Hindlimb muscle (tissue), 1 donor: ENCODE results near the gene HDC. TPM values are rescaled to one million over a fixed set of nuclear protein-coding genes. Genes with fewer than 3 reads are reported as not detected.

Experiments used
- DNase-seq: peaks from one replicate; pipeline ENCODE4 v3.0.0-alpha.2; 2013
- polyA plus RNA-seq: library from polyadenylated mRNA; unstranded; fragments of 120-200 nt; gene quantifications from one replicate; pipeline ENCODE4 v1.2.1, GENCODE V29; 2013; ENCODE audit not compliant: insufficient read length

HDC gene
- polyA plus RNA-seq, 1 donor, result 0.71 TPM

DNA sequence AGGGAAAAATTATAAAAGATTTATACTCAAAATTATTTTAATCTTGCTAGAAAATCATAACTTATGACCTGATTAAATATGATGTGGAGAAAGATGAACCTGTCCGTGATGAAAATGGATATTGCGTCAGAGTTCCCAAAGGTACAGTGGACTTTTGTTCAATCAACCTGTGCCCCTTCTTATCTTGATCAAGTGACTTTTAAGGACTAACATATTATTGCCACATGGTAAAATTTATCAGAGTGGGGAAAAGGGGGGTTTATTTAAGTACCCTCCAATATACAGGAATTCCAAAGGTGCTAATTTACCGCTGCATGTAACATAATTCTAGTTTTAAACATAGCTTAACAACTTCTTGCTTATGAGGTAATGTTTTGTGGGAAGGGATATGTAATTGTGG is 39.6 kb downstream of the HDC start:
- no peak for DNase-seq

DNA sequence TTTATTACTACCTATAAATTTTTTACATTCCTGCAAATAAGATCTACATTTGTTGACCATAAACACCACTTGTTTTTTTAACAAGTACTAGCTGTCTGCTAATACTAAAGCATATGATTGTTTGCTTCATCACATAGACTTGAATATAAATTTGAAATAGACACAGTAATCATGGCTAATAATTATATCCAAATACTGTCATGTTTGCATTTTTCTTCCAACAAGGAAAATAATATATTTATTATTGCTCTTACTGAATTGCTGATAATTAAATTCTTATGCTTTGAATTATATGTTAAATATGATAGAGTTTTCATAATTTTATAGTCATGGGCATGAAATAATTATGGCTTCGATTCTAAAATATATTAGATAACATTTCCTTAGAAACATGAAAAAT is 40.5 kb downstream of the HDC start:
- no peak for DNase-seq

DNA sequence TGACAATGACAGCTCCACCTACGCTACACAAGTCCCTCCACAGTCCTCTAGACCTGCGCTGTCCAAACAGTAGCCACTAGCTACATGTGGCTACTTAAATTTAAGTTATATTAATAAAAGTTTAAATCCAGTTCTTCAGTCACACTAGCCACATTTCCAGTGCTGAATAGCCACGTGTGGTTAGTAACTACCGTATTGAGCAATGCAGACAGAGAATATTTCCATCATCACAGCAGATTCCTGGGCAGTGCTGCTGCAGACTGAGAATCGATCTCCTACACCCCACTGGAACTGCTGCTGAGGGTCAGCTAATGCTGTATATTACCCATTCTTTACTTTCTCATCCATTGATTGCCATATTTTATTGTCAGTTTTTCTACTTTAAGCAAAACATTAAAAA is 40.9 kb downstream of the HDC start:
- DNase-seq, result peak; percentile 3

DNA sequence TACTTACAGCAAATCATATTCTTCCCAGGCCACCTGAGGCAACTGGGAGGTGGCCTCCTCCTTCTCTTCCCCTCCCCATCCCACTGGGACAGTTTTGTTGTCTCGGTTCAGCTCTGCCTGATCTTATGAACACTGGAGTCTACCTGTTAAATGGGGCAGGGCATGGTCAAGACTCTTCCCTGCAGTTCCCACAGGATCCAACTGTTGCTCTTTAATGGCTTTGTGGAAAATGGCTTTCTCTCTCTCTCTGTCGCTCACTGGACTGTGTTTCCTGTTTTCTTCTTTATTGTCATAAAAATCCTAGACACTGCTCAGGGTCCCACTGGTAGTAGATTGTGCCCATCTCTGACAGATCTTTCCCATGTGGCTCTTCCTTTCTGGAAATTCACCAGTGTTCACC is 43.3 kb downstream of the HDC start:
- DNase-seq, result no peak

DNA sequence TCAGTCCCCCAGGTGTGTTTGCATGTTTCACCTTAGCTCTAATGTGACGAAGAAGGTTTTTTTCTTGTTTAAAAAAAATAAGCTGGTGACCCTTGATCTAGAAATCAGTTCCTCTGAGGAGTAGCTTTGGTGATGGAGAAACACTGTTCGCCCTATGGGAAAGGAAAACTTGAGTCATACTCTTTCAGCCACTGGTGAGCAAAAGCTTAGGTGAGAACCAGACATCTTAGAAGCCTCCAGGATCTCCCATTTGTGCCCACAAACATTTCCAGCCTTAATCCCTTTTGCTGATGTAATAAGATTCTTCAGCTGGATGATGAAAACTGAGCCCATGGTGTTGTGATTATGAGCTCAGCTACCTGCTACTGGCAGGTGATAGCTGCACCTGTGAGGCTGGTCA is 45.7 kb downstream of the HDC start:
- no peak for DNase-seq

DNA sequence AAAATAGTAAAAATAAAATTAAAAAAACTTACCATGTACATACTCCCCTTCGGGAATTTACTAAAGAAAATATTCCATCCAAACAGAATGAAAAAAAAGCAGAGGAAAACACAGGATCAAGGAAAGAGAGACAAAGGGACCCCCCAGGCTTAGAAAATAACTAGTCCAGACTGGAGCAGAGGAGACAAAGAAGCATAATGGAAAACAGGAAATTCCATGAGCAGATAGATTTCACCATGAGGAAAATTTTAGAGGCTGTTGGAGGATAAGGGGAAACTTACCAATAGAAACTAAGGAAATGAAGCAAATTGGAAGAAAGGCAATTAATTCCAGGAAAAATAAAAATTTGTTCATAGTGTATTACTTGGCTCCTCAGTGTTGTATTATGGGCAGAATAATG is 46.8 kb downstream of the HDC start:
- no peak for DNase-seq

DNA sequence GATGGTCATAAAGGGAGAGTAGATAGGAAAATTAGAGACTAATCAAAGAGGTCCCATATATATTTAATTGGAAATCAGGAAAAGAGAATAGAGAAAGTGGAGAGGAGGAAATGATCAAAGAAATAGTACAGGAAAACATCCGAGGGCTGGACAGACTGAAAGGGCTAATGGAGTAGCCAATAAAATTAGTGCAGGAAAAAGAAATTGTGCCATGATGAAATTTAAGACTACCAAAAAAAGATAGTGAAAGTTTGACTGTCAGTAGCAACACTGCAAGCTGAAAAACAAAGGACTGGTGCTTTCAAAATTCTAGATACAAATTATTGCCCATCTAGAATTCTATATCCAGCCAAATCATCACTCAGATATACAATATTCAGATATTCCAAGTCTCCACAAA is 47.2 kb downstream of the HDC start:
- no peak for DNase-seq

DNA sequence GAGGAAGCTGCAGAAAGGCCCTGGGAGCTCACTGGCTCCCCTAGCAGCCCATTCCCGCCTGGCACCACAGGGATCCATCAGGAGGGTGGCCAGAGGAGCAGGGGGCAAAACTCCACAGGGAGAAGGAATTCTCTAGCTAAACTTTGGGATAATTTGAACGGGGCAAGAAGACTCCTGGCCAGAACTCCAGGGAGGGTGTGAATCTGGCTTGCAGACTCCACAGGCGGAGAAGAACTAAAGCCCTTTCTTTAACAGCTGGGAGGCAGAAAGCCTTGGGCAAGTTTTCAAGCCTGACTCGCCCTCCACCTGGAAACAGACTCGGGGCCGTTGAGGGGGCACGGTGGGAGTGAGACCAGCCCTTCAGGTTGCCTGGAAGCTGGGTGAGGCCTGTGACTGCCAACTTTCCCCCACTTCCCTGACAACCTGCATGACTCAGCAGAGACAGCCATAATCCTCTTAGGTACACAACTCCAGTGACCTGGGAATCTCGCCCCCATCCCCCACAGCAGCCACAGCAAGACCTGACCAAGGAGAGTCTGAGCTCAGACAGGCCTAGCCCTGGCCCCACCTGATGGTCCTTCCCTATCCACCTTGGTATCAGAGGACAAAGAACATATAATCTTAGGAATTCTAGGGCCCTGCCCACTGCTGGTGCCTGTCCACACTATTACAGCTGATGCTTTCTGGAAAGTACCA is 54.9 kb downstream of the HDC start:
- no peak for DNase-seq

DNA sequence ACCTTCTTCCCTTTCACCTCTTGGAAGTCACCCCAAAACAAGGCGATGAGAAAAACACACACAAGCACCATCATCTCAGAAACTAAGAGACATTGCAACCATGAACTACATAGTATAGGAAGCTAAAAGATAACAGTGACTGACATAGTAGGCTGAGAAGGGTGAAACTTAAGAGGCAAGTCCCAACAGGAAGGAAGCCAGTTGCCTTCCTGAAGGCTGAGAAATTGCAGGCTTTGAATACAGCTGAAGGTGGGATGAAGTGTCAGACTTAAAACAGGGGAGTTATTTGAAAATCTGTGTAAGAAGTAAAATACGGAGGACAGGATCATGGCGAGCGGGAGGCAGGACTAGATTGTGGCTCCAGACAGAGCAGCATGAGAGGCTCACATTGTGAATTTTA is 55.7 kb downstream of the HDC start:
- DNase-seq, result no peak

DNA sequence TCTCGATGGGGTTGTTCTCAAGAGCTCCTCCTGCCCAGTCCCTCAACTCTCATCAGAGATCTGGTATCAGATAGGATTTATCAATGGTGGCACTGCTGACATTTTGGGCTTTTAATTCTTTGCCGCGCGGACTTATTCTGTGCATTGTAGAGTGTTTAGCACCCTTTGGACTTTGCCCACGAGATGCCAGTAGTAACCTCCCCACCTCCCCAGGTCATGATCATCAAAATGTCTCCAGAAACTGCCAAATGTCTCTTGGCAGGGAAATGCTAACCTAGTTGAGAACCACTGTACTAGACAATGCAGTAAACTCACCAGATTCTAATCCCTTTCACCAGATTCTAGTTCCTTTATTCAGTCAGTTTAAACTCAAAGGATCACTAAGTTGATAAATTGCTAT is 59.5 kb downstream of the HDC start:
- DNase-seq, result no peak

DNA sequence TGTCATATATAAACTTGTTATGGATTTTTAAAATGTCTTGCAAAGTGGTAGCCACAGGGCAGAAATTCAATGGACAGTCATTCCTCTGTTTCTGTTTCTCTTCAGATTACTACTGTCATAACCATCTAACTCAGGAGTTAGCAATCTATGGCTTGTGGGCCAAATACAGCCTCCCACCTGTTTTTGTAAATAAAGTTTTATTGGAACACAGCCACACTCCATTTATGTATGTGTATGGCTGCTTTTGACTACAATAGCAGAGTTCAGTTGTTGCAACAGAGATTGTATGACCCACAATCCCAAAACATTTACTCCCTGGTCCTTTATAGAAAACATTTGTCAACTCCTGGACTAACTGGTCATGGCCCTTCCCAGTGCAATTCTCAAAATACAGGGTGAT is 63.5 kb downstream of the HDC start:
- no peak for DNase-seq

DNA sequence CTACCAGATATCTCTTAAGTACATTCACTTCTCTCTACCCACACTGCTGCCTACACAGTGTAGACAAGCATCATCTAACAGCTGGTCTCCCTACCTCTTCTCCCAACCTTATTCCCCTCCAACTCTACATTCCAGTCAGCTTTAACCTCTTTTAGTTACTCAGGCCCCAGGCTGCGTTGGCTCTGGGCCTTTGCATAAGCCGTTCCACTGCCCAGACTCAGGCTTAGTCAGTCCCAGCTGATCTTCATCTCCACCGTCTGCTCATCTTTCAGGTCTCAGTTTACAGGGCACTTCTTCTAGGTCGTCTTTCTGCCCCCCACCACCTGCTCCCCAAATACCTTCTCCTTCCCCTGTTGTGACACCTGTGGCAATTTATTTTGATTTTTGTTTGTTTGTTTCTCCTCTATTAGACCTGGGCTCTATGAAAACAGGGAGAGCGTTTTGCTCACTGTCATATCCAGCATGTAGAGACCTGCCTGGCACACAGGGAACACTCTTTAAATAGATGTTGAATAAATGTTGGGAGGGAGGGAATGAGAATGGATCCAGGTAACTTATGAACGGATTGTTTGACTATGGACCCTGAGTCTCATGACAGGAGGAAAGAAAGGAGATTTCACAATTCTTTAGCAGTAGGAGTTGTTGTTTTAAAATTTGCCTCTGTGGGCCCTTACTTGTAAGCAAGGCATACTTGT is 72.5 kb downstream of the HDC start:
- DNase-seq, result no peak

DNA sequence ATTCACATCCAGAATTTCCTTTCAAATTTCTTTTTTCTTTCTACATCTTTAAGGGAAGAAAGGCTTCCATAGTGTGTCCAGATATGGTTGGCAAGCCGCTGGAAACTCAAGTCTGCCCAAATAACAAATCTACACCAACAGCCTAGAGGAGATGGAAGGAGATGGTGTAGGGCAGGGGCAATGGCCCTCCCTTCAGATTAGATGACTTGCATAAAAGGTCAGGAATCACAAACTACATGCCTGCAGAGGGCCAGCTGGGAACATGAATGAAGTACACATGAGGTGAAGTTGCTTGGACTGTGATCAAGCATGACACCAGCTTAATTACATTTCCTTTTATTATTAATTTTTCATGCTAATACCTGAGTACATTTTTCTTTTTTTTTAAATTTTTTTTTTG is 73.4 kb downstream of the HDC start:
- no peak for DNase-seq

Other genes starting within 250 kb of the HDC start
- gene ATP8B4, start 146.5 kb downstream of the HDC start, polyA plus RNA-seq, result 4.3 TPM
- 0.39 TPM for gene SLC27A2, start 83.5 kb downstream of the HDC start, polyA plus RNA-seq
- 16.2 TPM for gene GABPB1, start 89.5 kb upstream of the HDC start, polyA plus RNA-seq
- gene USP8, start 158.7 kb upstream of the HDC start, polyA plus RNA-seq, result 24.3 TPM